IPS DF 19.7 (cell line): Measurements from ENCODE around the gene PTP4A2.

ENCODE experiments used
- DNase-seq: peaks from one replicate; pipeline ENCODE4 v3.0.0-alpha.2; 2013; ENCODE audit warnings: low read depth, low spot score

The PTP4A2 gene

DNA sequence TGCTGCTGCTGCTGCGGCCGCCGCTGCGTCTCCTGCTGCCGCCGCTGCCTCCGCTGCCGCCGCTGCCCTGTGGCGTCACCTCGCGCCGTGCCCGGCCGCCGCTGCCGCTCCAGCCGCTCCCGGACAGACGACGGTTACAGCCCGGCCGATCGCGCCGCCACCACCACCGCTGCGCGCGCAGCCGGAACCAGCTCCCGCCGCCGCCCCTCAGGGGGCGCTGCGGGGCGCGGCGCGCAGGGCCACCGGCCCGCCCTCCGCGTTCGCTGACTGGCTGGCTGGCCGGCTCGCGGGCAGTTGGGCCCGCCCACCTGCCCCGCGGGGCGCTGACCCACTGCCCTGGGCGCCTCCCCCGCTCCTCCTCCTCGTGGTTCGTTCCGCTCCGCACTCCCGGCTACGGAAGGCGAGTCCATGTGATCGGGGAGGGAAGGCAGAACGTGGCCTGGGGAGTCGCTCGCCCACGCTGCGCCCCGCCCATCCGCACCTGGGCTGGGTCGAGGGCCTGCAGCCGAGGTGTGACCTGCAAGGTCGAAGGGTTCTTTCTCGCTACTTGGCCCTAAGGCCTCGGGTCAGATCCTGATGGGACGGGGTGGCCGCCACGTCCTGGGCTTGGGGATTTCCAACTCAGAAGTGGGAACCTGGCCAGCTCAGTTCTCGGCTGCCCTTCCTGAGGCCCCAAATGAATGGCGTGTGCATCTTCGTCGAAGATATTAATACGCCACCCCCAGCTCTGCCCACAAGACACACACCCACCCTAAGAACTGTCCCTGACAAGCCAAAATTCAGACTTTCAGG, at the start of gene PTP4A2:
PTP4A2 (minus strand) TSS at position 185 of the 792 bp plus-strand sequence. CDS start 19,303 bp downstream, outside the sequence.
- DNase-seq: peak; percentile 91

DNA sequence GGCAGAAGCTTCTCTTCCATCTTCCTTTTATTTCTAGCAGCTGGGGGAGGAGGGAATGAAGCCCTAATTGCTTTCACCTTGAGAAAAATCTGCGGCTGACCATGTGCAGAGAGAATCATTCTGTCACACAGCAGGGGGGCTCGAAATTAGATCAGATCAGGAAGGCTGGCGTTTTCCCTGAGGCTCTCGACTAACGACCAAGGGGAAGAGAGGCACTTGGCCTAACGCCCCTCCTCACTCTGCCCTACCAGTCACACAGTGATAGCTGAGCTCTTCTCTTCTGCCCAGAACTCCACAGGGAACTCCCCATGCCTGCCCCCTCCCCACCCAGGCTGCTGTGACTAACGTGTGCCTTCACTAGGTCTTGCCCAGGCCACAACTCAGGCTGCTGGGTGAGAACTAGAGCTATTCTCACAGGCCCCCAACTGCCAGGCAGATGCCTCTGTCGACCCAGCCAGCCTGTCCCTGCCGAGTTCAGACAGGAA, 49.0 kb upstream of the PTP4A2 start:
- no peak for DNase-seq

DNA sequence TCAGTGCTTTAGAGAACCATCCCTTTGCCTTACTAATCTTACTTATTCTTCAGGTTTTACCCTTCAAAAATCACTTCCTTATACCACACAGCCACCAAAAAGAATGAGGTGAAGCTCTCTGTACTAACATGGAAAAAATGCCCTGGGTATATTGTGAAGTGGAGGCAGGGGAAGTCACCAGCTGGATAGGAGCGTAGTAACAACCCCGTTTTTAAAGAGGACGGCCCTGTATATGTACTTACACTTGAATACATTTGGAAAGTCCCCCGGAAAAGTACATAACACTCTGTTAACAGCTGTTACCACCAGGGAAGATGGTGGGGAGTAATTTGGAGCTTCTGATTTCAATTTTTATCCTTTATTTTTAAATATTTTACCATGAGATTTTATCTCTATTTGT, 47.3 kb upstream of the PTP4A2 start:
- DNase-seq: no peak

DNA sequence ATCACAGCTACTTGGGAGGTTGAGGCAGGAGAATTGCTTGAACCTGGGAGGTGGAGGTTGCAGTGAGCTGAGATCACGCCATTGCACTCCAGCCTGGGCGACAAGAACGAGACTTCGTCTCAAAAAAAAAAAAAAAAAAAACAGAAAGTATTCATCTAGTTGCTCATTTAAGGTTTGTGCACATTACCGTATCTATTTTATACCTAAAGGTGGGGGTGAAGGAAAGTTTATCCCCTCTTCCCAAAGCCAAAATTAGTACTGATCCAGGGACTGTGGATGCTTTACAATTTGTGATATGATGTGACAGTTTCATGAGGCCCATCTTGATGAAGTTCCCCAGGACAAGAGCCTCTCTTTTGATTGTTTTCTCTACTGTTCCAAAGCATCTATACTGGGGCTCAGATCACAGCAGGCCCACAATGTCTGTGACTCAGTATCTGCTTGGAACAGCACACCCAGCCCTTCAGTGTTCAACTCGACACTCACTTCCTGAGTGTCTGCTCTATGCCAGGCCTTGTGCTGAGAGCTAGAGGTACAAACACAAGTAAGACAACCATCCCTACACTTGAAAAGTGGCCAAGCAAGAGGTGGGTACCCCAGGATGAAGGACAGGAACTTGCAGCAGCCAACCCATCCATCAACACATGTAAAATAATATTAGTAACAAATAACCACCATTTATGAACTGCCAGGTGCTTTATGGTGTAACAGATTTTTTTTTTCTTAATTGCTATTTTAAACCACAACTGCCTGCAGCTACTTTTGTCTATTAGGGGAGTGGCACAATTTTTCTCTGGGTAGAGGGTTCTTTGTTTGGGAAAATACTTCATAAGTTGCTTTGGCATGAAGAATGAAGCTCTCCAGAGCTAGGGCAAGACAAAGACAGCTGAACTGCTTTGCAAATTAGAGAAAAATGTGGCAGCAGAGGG, 46.5 kb upstream of the PTP4A2 start:
- no peak for DNase-seq

DNA sequence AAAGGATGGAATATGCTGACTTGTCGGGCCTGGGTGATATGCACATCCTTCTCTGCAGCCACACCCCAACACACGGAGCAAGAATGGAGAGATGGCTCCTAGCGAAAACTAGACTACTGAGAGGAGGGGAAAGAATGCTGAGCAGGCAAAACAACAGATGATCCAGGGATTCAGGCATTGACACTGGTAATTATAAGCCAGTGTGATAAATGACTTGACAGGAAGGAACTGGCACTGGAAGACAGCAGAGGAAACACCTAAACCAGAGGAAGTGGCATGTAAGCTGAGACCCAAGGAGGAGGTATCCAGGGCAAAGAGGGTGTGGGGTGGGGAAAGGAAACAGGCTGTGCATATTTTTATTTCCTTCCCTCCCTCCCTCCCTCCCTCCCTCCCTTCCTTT, 43.8 kb upstream of the PTP4A2 start:
- DNase-seq: no peak

DNA sequence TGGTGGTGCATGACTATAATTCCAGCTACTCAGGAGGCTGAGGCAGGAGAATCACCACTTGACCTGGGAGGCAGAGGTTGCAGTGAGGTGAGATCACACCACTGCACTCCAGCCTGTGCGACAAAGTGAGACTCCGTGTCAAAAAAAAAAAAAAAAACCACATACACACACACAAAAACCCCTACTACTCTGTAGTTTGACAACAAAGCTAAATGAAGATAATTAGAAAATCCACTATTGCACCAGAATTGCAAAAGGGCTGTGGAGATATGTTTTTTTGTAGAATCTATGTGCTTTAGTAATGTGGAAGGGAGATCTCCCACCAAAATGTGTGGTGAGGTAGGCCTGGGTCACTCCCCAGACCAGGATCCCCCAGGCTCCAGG, 43.3 kb upstream of the PTP4A2 start:
- DNase-seq: no peak

DNA sequence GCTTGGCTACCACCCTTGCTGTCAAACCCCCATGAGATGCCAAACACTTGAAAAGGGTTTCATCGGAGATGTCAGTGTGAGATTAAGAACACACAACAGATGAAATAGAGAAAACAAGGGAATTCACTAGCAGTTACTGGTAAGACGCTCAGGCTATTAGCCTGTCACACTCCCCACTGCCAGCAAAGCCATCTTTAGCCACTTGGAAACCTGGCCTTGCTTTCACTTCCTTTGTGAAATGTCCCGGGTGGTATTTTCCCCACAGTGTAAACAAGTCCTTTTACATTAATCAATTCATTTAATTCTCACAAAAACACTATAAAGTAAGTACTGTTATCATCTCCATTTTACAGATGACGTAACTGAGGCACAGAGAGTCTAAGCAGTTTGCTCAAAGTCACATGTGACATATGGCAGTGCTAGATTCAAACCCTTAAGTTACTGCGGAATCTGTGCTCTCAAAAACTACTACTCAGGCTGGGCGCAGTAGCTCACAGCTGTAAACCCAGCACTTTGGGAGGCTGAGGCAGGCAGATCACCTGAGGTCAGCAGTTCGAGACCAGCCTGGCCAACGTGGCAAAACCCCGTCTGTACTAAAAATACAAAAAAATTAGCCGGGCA, 42.8 kb upstream of the PTP4A2 start:
- DNase-seq: no peak

DNA sequence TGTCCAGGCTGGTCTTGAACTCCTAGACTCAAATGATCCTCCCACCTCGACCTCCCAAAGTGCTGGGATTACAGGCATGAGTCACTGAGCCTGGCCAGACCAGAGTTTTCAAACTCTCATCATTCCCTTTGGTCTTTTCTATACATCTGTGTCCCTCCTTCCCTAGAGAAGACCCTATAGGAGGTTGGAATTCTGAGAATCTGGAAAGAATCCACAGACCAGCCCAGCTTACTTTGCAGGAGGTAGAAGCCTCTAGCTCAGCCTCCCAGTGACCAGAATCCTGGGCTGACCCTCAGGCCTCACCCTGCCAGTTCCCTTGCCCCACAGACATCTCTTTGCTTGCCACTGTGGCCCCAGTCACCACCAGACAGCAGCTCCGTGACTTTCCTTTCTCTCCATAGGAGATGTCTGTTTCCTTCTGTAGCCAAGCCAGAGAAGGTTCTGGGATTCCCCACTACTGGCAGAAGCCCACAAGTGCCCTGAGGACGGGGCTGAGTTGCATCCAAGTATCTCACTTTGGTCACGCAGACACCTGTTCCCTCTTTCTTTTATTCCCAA, 40.8 kb upstream of the PTP4A2 start:
- no peak for DNase-seq

DNA sequence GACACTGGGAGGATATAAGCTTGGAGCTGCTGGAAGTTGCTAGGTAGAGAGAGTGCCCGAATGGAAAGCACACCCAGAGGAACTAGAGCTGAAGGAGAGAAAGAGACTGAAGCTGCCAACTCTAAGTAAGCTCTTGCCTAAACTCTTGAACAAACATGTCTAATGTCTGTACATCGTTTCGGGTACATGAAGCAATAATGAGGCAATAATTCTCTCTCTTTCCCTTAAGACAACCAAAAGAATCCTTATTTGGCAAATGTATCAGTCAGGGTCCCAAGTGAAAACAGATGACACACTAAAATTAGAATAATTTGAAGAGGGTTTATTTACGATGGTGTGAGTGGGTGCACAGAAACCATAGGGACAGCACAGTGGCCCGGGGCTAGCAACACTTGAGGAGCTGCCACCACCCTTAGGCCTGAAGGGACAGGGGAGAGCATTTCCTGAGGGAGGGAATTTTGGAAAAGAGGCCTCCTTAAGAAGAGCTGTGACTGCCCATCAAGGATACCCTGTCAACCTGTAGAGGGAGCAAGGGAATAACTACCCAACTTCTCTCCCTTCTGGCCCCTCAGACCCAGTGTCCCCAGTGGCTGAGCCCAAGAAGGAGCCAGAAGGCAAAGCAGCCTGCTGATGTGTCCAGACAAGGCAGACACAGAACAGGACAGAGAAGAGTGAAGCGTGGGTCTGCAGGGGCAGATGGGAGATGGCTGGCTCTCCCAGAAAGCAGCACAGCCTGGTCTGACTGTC, 39.4 kb upstream of the PTP4A2 start:
- peak; percentile 75 for DNase-seq

DNA sequence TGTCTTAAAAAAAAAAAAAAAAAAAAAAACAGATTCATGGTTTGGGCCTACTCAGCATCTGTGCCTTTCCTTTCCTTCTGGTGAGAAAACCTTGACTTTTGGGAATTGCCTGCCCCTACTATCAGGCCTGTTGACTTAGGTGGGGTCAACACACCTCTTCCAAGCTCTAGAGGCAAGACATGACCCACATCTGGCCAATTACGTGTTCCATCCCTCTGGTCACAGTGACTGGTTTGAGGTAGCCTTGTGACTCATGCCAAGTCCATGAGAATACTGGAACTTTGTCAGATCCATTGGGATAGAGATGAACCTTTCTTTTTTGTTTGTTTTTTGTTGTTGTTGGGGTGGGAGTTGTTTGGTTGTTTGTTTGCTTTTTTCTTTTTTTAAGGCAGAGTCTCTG, 38.2 kb upstream of the PTP4A2 start:
- DNase-seq: no peak

DNA sequence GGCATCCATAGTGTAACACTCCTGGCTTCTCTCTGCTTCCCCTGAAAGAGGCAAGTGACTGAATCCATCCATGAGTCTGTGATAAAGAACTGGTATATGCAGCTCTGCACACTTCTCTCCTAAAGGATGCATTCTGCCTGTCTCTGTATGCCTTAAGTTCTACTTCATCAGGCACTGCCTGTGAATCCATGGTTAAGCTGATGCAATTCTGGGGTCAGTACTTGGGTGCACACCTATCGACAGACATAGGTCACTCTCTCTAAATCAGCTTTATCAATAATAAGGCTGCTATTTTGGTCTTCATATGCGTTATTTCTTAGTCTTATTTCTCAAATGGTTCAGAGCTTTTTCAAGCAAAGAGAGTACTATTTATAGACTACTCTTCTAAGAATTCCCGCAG, 32.7 kb upstream of the PTP4A2 start:
- DNase-seq: no peak

DNA sequence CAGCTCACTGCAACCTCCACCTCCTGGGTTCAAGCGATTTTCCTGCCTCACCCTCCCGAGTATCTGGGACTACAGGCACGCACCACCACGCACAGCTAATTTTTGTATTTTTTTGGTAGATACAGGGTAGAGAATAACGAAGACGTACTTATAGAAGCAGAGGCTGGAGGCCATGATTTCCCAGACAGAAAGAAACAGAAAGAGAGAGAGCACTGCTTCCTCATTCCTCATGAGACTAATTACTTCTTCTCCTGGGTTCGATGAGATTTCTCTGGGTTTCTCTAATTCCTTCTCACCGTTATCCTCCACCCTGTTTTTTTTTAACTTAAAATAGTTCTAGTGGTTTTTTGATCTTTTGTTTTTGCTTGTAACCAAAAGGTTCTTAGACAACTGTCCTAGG, 23.4 kb upstream of the PTP4A2 start:
- no peak for DNase-seq

DNA sequence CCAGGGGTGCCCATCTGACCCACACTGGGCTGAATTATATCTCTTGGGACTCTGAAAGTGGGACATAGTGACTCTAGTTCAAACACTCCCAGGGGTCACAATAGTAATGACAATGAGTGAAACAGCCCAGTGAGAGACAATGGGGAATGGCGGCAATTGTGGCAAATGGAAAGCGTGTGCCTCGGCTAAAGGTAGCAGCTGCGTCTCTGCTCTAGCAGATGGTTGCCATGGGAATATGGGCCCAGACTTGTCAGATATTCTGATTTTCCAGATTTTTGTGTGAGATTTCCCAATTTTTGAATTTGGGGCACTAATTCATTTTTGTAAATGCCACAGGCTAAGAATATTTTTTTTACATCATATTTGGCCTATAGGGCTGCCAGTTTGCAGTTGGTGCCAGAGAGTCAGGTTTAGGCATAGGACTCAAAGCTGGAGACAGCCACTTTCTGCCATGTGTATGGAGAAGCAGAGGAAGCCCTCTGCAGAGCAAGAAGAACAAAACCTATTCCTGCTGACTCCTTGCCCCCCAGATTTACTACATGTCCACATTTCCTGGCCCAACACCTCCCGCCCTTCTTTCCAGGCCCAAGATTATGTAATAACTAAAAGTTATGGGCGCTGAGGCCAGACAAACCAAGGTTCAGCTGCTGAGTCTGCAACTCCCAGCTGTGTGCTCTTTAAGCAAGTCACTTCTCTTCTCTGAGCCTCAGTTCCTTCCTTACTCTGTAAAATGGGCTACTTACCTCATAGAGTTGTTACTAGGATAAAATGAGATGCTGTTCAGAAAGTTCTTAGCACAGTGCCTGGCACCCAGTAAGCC, 21.6 kb upstream of the PTP4A2 start:
- no peak for DNase-seq

DNA sequence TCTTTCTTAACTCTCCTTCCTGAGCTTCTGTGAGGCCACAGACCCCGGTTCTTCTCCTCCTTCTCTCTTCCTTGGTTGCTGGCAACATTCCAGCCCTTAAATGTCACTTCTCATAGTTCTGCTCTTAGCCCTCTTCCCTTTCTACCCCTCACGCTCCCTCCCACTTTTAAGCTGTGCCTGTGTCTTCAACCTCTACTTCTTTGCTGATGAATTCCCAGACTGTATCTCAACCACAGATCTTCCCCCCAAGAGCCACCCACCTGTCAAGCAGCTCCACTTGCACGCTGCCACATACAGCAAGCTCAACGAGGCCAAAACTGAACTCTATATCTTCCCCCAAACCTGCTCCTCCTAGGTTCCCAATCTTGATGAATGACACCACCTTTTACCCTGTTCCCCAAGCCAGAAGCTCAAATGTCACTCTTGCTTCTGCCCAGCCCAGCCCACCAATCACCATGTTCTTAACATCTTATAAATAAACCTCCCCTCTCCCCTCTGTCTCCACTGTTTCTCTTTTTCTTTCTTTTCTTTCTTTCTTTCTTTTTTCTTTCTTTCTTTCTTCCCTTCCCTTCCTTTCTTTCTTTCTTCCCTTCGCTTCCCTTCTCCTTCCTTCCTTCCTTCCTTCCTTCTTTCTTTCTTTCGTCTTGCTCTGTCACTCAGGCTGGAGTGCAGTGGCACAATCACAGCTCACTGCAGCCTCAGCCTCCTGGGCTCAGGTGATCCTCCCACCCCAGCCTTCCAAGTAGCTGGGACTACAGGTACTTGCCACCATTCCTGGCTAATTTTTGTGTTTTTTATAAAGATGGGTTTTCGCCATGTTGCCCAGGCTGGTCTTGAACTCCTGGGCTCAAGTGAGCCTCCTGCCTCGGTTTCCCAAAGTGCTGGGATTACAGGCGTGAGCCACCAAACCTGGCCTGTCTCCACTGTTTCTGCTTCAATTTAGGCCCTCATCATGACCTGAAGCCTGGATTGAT, 19.8 kb upstream of the PTP4A2 start:
- DNase-seq: no peak

DNA sequence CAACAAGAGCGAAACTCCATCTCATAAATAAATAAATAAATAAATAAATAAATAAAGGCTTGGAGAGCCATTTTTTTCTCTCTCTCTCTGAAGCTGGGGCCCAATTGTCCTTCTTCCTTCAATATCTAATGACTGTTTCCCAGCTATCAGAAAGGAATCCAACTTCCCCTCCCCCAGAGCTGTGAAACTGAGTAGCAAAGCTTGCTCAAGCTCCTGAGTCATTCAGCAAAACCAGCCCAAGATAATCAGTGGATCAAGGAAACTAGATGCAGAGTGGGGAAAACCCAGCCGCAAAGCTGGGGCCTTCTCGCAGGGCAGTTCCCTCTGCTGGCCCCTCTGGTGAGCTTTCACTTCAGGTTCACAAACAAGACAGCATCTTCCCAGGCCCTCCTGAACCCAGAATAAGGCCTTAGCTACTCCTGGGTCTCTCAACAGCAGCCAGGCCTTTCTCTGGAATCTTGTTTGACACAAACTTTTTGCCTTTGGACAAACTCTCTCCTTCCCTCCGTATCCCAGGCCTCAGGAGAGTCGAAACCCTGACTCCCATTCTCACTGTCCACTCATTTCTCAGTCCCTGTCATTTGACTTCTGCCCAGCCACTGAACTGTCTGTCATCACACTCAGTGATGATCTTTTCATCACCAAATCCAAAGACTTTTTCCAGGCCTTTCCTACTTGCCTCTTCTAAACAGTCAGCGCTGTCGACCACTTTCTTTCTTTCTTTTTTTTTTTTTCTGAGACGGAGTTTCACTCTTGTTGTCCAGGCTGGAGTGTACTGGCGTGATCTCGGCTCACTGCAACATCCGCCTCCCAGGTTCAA, 18.0 kb upstream of the PTP4A2 start:
- DNase-seq: no peak

DNA sequence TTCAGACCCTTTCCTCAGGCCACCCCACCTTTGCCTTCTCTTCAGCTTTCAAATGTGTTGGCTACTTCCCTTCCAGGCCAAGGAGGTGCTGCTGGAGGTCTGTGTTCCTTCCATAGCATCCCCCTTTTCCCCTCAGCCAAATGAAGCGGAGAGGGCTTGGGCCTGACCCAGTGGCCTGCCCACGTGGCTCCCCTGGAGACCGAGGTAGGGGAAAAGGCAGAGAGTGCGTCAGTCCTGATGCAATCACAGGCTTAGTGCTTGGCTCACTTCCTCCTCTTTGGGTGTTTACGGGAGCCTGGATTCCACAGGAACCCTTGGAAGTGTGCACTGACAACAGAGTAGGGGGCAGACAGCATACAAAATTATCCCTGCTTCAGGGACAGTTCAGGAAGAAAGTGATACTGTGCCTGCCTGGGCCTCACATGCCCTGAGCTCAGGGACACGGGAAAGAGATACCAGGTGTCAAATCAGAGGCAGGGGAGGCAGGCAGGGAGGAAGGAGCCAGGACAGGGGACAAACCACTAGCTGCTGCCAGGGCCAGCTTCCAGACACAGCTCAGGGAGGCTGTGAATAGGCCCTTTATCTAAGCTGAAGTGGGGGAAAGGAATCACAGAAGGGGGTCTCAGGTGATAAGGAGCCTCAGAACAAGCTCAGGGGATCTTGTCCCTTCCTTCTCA, 16.6 kb upstream of the PTP4A2 start:
- DNase-seq: no peak

DNA sequence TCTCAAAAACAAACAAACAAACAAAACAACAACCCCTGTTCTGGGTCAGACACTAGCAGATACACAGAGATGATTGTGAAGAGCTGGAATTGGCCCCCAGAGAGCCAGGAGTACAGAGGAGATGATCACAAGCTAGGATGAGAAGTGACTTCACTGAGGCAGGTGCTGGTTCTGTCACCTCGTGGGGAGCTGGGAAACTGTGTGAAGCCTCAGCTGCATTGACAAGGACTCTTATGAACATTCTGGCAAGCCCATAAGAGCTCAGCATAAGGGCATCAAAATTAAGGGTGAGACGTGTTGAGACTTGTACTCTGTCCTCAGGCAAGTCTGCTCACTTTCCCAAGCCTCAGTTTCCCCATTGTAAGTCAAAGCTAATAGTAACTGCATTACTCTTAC, 14.7 kb upstream of the PTP4A2 start:
- DNase-seq: no peak

DNA sequence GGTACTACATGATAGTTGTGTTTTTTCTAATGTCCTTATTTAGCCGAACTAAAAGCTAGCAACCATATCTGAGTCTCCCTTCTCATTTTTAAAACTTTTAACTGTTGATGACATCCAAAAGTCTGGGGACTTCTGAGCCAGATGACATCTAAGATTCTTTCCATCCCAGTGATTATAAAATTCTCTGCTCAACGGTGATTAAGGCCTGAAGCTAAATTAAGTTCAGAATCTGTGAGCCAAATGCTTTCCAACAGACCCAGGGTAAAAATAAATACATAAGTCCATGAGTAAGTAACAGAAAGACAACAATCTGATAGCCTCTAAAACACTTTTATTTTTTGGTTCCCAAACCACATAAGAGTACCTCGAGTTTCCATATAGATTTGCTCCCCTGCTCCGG, 13.1 kb upstream of the PTP4A2 start:
- DNase-seq: no peak
